T-helper 17 cell (primary cell): ENCODE measurements around the gene HIVEP2. TPM values are rescaled to one million over a fixed set of nuclear protein-coding genes. Genes with fewer than 3 reads are reported as not detected.

Source experiments
- ATAC-seq: fragments of 150-1000 bp; cut with Tn5 transposase; 2 replicates; pipeline ENCODE4 v1.10.0; 2021; ENCODE audit warnings: mild to moderate bottlenecking, moderate library complexity
- DNase-seq, 3 donors: peaks; one replicate each; pipeline versions ENCODE4 v3.0.0 to v3.0.0-alpha.2; 2020 to 2021
- H3K9me3 ChIP-seq: one replicate; pipeline ENCODE4 v1.7.0; 2013; ENCODE audit warnings: low read length, mild to moderate bottlenecking; ENCODE audit not compliant: control insufficient read depth, poor library complexity, severe bottlenecking
- H3K27ac Mint-ChIP-seq: one replicate; pipeline ENCODE4 v1.8.0; 2022; ENCODE audit warnings: mild to moderate bottlenecking, moderate library complexity, mixed read lengths
- H3K27me3 Mint-ChIP-seq: one replicate; pipeline ENCODE4 v1.8.0; 2022; ENCODE audit warnings: mixed read lengths
- H3K36me3 Mint-ChIP-seq: one replicate; pipeline ENCODE4 v1.8.0; 2022; ENCODE audit warnings: low read depth, mixed read lengths
- H3K4me1 Mint-ChIP-seq: one replicate; pipeline ENCODE4 v1.8.0; 2022; ENCODE audit warnings: mild to moderate bottlenecking, mixed read lengths
- H3K4me3 Mint-ChIP-seq: one replicate; pipeline ENCODE4 v1.8.0; 2022; ENCODE audit warnings: mild to moderate bottlenecking, moderate library complexity, mixed read lengths
- total RNA-seq, 4 donors: library from RNA in 2 of 4; stranded (reverse) in 2 of 4; gene quantifications; one replicate each; pipeline ENCODE4 v1.2.3 and lab custom pipeline; 2022 to 2026

HIVEP2 gene
- total RNA-seq, 2 donors from 2014 or later = 73.6 to 78.6 TPM

DNA sequence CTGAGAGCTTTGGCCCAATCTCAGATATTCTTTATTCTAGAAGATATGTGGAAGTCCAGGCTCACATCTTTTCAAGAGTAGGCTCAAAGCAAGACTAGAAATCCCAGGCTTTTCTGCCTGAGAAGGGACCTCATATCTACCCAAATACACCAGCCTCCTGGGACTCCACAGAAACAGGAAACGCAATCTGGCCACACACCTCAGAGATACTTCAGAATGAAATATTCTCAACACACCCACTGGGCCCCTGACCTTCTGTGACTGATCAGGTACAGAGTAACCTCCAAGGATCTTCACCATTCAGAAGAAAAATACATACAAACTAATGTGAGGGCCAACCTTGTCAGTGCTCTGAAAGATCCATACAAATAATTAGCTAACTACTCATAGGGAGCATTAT lies 183.2 kb downstream of the HIVEP2 start:
- peaks cover 31% of the 10 kb centered on the region for H3K4me1 Mint-ChIP-seq
- H3K27me3 Mint-ChIP-seq = no peaks in the 10 kb centered on the region
- H3K27ac Mint-ChIP-seq = peak overlapping the region; percentile 88
- ATAC-seq (no peak), DNase-seq (no peak)
- H3K36me3 Mint-ChIP-seq = peaks cover 12% of the 10 kb centered on the region
- no peak overlapping the region for H3K4me3 Mint-ChIP-seq
- H3K9me3 ChIP-seq = no peaks in the 10 kb centered on the region

- Mint-ChIP-seq H3K4me3 (no peak overlapping the region), H3K4me1 (peaks cover 39% of the 10 kb centered on the region), H3K27ac (peak overlapping the region; percentile 45), H3K36me3 (peaks cover 16% of the 10 kb centered on the region), H3K27me3 (no peaks in the 10 kb centered on the region)
- ATAC-seq = no peak
- H3K9me3 ChIP-seq = no peaks in the 10 kb centered on the region
- DNase-seq = no peak
Observed at GRCh38 chr6:142760152-142760551, 184.8 kb downstream of the HIVEP2 start.

GRCh38 chr6:142758629-142759025 lies 186.3 kb downstream of the HIVEP2 start:
- DNase-seq (no peak), ATAC-seq (no peak)
- H3K9me3 ChIP-seq = no peaks in the 10 kb centered on the region
- Mint-ChIP-seq H3K27ac (peak overlapping the region; percentile 87), H3K4me1 (peaks cover 39% of the 10 kb centered on the region), H3K36me3 (peaks cover 16% of the 10 kb centered on the region), H3K4me3 (no peak overlapping the region), H3K27me3 (no peaks in the 10 kb centered on the region)

- no peaks in the 10 kb centered on the region for H3K9me3 ChIP-seq
- peak overlapping the region; percentile 87 for H3K27ac Mint-ChIP-seq
- peaks cover 37% of the 10 kb centered on the region for H3K4me1 Mint-ChIP-seq
- DNase-seq = no peak
- peaks cover 20% of the 10 kb centered on the region for H3K36me3 Mint-ChIP-seq
- H3K27me3 Mint-ChIP-seq = no peaks in the 10 kb centered on the region
- no peak overlapping the region for H3K4me3 Mint-ChIP-seq
- no peak for ATAC-seq
Observed at GRCh38 chr6:142757852-142758628, 186.9 kb downstream of the HIVEP2 start.

GRCh38 chr6:142756215-142756630 lies 188.8 kb downstream of the HIVEP2 start:
- ATAC-seq (no peak), DNase-seq (no peak)
- no peaks in the 10 kb centered on the region for H3K9me3 ChIP-seq
- Mint-ChIP-seq H3K27ac (peak overlapping the region; percentile 87), H3K36me3 (peaks cover 20% of the 10 kb centered on the region), H3K4me3 (no peak overlapping the region), H3K27me3 (no peaks in the 10 kb centered on the region), H3K4me1 (peaks cover 33% of the 10 kb centered on the region)

GRCh38 chr6:142753196-142753595 lies 191.8 kb downstream of the HIVEP2 start:
- Mint-ChIP-seq H3K27me3 (no peaks in the 10 kb centered on the region), H3K4me3 (no peak overlapping the region), H3K36me3 (peaks cover 10% of the 10 kb centered on the region), H3K27ac (no peak overlapping the region), H3K4me1 (peaks cover 30% of the 10 kb centered on the region)
- DNase-seq (no peak), ATAC-seq (no peak)
- H3K9me3 ChIP-seq = no peaks in the 10 kb centered on the region

DNA sequence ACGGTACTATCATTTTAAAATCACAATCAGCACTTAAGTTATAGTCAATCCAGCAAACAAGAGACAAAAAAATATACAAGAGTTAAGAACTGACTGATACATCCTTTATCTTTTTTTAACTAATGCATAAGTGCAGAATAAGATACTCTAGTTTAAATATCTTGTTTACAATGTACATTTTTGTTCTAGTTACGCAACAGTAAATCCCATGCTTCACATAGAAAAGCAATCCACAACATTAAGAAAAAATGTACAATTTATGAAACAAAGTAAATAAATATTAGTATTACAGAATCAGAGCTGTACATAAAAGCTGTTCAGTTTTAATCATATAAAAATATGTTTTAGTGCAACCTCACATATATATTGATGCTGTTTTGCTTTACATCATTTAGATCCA lies 192.6 kb downstream of the HIVEP2 start:
- ATAC-seq = no peak

DNA sequence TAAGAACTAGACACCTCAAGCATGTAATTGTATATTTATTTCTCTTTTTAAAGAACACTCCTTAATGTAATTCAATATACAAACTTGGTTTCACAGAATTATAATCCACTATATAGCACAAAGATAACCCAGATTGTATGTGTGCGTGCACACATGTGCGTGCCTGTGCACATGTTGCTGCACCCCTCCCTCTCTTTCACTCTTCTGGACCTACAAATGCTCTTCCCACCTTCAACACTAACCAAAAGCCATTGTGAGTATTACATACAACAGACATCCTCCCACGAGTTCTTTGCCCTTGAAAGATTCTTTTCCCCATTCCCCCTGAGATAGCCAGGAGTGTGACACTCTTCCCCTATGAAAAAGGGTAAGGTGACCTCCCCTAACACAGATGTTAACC lies 193.5 kb downstream of the HIVEP2 start:
- Mint-ChIP-seq H3K4me3 (no peak overlapping the region), H3K27ac (peak overlapping the region; percentile 74), H3K36me3 (peaks cover 8% of the 10 kb centered on the region), H3K27me3 (no peaks in the 10 kb centered on the region), H3K4me1 (peaks cover 20% of the 10 kb centered on the region)
- ATAC-seq (no peak), DNase-seq (no peak)
- no peaks in the 10 kb centered on the region for H3K9me3 ChIP-seq

More for the DNA sequence above, 192.6 kb downstream of the HIVEP2 start:
- Mint-ChIP-seq H3K4me3 (no peak overlapping the region), H3K27ac (no peak overlapping the region), H3K4me1 (peaks cover 25% of the 10 kb centered on the region), H3K36me3 (peaks cover 8% of the 10 kb centered on the region), H3K27me3 (no peaks in the 10 kb centered on the region)
- no peak for DNase-seq
- H3K9me3 ChIP-seq = no peaks in the 10 kb centered on the region

DNA sequence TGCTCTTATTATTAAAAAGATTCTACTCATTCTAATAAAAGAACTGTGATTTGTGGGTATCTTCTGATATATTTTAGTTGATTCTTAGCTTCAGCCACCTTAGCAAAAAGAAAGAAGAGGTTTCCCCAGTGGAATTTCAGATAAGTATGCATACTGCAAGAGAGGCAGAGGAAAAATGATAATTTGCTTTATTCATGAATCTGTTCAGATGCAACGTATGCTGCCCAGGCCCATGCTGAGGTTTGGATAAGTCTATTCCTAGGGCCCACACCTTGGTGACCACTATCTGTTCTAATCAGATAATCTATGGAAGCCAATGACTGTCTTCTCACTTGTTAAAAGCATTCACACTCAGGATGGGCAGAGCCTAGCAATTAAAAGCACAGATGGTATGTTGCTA lies 194.0 kb downstream of the HIVEP2 start:
- DNase-seq = no peak
- H3K27ac Mint-ChIP-seq = peak overlapping the region; percentile 74

GRCh38 chr6:142749556-142749955 lies 195.4 kb downstream of the HIVEP2 start:
- peaks cover 5% of the 10 kb centered on the region for H3K36me3 Mint-ChIP-seq
- no peaks in the 10 kb centered on the region for H3K9me3 ChIP-seq
- H3K27me3 Mint-ChIP-seq = peaks cover 2% of the 10 kb centered on the region
- no peak overlapping the region for H3K4me3 Mint-ChIP-seq
- no peak for DNase-seq
- H3K27ac Mint-ChIP-seq = peak overlapping the region; percentile 78
- H3K4me1 Mint-ChIP-seq = peaks cover 13% of the 10 kb centered on the region
- ATAC-seq = no peak

More for the DNA sequence above, 194.0 kb downstream of the HIVEP2 start:
- Mint-ChIP-seq H3K36me3 (peaks cover 8% of the 10 kb centered on the region), H3K4me3 (no peak overlapping the region), H3K27me3 (no peaks in the 10 kb centered on the region), H3K4me1 (peaks cover 16% of the 10 kb centered on the region)
- no peak for ATAC-seq
- H3K9me3 ChIP-seq = no peaks in the 10 kb centered on the region

- Mint-ChIP-seq H3K36me3 (peaks cover 3% of the 10 kb centered on the region), H3K4me3 (no peak overlapping the region), H3K27me3 (peaks cover 8% of the 10 kb centered on the region), H3K27ac (no peak overlapping the region), H3K4me1 (peaks cover 8% of the 10 kb centered on the region)
- no peaks in the 10 kb centered on the region for H3K9me3 ChIP-seq
- DNase-seq (peak in 1 of 3 donors; percentile 22), ATAC-seq (peak; percentile 71)
Observed at GRCh38 chr6:142746524-142746923, 198.5 kb downstream of the HIVEP2 start.

- H3K27ac Mint-ChIP-seq = no peak overlapping the region
- H3K9me3 ChIP-seq = no peaks in the 10 kb centered on the region
- H3K36me3 Mint-ChIP-seq = peaks cover 3% of the 10 kb centered on the region
- ATAC-seq (no peak), DNase-seq (no peak)
- H3K4me1 Mint-ChIP-seq = peaks cover 6% of the 10 kb centered on the region
- peaks cover 8% of the 10 kb centered on the region for H3K27me3 Mint-ChIP-seq
- H3K4me3 Mint-ChIP-seq = no peak overlapping the region
Observed at GRCh38 chr6:142744836-142745235, 200.1 kb downstream of the HIVEP2 start.

DNA sequence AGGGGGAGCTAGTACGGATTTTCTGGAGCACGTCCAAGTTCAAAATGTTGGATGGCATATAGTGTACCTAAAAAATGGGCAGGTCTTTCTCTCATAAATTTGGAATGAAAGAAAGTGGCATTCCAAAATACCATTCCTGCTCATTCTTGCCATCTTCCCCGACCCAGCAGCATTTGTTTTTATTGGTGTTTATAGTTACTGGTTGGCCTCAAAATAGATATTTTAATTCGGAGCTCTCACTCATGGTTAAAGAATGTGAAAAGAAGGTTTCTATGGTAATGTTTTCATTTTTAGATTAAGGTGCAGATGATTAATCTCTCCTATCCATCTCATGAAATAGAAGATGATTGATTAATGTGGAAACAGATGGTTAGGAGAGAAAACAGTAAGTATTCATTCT lies 204.5 kb downstream of the HIVEP2 start:
- no peaks in the 10 kb centered on the region for H3K9me3 ChIP-seq
- Mint-ChIP-seq H3K27ac (no peak overlapping the region), H3K36me3 (peaks cover 3% of the 10 kb centered on the region), H3K4me3 (no peak overlapping the region), H3K4me1 (no peaks in the 10 kb centered on the region), H3K27me3 (peaks cover 8% of the 10 kb centered on the region)
- ATAC-seq (no peak), DNase-seq (no peak)

DNA sequence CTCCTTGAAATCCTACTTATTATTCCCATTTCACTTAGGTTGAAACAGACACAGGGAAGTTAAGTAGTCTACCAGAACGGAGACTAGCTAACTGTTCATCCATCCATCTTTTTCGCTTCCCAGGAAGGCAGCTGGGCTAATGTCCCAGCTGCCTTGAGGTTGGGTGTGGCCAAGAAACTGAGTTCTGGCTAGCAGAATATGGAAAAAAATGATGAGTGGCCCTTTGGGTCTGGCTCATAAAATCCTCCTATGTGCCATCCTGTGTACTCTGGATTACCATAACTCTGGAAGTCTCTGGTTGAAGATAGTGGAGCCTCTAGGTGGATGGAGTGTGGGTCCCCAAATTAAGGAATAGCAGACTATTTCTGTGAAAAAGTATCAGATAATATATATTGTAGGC lies 206.2 kb downstream of the HIVEP2 start:
- H3K9me3 ChIP-seq = no peaks in the 10 kb centered on the region
- H3K4me3 Mint-ChIP-seq = no peak overlapping the region
- H3K4me1 Mint-ChIP-seq = no peaks in the 10 kb centered on the region
- no peaks in the 10 kb centered on the region for H3K36me3 Mint-ChIP-seq
- no peaks in the 10 kb centered on the region for H3K27me3 Mint-ChIP-seq
- DNase-seq (no peak), ATAC-seq (no peak)
- H3K27ac Mint-ChIP-seq = no peak overlapping the region
